Measurements from ENCODE around the gene INO80B.
"Not testable (repeated sequence)": the region's sequence is repeated elsewhere in the genome, so short reads cannot be mapped to it uniquely, and the experiment has no call there.

INO80B gene
- total RNA-seq = 1.4 to 2.3 (median 1.7) reads per million in 4 donors

- peak; percentile 87 to 98 (median 93) for DNase-seq
Measured at GRCh38 chr2:74454654-74455511, at the start of gene INO80B. INO80B (plus strand) TSS chr2:74455087; CDS start chr2:74455117, 30 bp downstream.

- no peak for DNase-seq
Measured at GRCh38 chr2:74406035-74406434, 48.9 kb upstream of the INO80B start.

DNA sequence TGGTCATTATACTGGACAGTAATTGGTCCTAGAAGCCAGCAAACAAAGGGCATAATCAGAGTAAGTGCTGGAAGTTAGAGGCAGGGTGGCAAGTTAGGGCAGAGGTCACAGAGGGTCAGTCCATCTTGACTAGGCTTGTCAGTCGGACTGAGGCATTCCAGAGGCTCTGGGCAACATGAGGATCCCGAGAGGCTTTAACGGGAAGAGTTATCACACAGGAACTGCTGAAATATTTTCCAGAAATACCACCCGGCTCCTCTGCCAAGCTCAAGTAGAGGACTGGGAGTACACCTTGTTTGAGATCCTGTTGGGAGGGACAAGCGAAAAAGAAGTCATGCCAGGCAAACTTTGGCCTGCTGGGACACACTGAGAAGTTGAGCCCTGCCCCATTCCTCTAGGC lies 47.2 kb upstream of the INO80B start:
- DNase-seq = no peak

DNA sequence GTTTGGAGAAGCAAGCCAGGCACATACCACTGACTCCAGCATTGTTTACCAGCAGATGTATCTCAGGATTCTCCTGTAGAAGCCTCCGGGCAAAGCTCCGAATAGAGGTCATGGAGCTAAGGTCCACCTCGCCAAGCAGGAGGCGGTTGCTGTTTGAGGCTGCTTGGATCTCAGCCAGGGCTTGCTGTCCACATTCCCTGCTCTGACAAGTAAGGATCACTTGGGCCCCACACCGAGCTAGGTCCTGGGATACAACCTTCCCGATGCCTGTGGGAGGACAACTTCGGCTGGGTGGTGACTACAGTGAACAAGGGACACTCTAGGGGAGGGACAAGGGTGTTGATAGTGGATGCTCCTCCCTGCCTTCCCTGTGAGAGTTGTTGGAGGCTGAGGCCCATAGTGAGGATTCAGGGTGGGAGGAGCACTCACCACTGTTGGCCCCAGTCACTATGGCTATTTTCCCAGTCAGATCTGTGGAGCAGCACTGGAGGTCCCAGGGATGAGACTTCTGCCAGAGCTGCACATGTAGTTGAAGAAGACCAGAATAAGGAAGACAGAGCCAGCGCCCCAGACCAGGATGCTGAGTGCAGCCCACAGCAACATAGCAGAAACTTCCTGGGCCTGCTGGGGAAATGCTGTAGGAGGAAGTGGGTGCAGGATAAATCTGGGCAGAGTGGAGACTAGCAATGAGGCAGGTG lies 41.7 kb upstream of the INO80B start:
- no peak for DNase-seq

- DNase-seq = no peak
Measured at GRCh38 chr2:74414441-74414840, 40.4 kb upstream of the INO80B start.

- peak in 2 of 5 donors; percentile 19 to 36 for DNase-seq
Measured at GRCh38 chr2:74414881-74415761, 39.8 kb upstream of the INO80B start.

DNA sequence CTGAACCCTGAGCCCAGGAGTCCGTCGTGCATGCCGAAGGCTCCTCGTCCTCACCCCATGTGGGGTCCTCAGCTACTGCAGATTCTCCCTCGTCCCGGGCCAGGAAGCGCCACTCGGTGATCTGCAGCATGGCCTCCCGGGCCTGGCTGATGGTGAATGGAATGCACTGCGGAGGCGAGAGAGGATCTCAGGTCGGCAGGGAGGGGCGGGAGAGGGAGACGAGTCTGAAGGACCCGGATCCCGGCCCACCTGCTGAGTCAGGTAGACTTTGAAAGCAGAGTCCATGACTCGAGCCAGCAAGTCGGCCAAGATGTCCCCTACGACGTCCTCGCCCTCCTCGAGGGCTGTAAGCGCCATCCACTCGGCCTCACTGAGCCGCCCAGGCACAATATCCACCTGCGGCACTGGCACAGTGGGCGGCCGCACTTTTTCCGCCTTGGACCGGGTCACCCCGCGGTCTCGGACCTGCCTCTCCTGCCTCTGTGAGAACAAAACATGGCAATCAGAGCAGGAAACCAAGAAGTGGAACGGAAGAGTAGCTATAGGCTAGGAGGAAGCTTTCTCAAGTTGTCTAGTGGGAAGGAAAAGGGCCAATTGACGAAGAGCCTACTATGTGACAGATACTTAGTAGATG lies 39.0 kb upstream of the INO80B start:
- DNase-seq = peak in 1 of 5 donors; percentile 17

DNA sequence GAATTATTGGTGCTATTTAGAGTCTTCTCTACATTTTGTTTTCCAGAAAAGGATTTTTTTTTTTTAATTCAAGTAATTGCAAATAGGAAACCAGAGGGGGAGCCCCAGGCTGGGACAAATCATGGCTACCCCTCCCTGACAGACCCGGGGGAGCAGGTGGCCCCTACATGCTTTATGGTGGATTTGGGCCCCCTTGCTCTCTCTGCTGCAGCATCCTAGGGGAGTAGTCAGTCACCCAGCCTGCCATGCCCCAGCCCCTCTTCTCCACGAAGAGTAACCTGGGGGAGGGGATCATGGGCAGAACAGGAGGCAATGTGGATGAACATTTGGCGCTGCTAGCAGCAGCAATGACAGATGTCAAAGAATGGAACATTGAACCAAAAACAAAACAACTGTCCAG lies 38.1 kb upstream of the INO80B start:
- no peak for DNase-seq

- DNase-seq = no peak
Measured at GRCh38 chr2:74417197-74417596, 37.7 kb upstream of the INO80B start.

DNA sequence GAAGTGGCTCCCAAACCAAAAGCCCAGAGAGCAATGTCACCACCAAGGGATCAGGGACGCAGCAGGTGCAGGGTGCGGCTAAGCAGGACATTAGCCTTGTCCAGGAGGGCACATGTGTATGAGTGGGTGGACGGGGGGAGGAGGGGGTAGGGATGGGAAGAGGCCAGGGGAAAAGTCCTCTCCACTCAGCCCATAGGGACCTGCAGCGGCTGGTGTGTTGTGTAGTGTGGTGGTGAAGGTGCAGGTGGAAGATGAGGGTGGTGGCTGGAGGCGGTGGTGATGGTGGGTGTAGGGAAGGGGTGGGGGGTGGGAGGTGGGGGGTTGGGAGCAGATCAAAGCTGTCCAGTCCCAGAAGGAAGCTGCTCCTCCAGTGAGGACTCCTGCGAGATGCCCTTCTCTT lies 37.1 kb upstream of the INO80B start:
- no peak for DNase-seq

- DNase-seq = no peak
Measured at GRCh38 chr2:74418312-74418711, 36.6 kb upstream of the INO80B start.

DNA sequence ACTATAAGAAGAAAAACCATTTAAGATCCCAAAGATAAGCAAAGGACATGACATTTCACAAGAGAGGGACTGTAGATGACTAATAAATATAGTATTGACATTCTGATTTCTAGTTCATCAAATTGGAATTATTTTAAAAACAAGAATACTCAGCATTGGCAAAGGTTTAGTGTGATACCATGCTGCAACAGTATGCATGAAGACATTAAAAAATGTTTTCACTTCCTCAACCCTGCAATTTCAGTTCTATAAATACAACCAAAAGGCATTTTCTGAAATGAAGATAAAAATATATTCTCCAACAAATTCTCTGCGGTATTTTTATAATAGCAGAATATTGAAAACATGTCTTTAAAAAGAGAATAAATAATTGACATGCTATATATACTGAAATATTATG lies 35.5 kb upstream of the INO80B start:
- no peak for DNase-seq

- DNase-seq = no peak
Measured at GRCh38 chr2:74420006-74420405, 34.9 kb upstream of the INO80B start.

GRCh38 chr2:74420443-74421103 lies 34.3 kb upstream of the INO80B start:
- DNase-seq = not testable (repeated sequence)

- peak; percentile 81 to 96 (median 86) for DNase-seq
Measured at GRCh38 chr2:74421221-74421870, 33.5 kb upstream of the INO80B start, which contains the start of the genes C2orf81 and WDR54. C2orf81 (minus strand) TSS chr2:74421619; CDS start chr2:74421560, 59 bp downstream. WDR54 (plus strand) TSS chr2:74421730; CDS start chr2:74422154, 424 bp downstream.

- DNase-seq = no peak
Measured at GRCh38 chr2:74423231-74424095, 31.4 kb upstream of the INO80B start.

DNA sequence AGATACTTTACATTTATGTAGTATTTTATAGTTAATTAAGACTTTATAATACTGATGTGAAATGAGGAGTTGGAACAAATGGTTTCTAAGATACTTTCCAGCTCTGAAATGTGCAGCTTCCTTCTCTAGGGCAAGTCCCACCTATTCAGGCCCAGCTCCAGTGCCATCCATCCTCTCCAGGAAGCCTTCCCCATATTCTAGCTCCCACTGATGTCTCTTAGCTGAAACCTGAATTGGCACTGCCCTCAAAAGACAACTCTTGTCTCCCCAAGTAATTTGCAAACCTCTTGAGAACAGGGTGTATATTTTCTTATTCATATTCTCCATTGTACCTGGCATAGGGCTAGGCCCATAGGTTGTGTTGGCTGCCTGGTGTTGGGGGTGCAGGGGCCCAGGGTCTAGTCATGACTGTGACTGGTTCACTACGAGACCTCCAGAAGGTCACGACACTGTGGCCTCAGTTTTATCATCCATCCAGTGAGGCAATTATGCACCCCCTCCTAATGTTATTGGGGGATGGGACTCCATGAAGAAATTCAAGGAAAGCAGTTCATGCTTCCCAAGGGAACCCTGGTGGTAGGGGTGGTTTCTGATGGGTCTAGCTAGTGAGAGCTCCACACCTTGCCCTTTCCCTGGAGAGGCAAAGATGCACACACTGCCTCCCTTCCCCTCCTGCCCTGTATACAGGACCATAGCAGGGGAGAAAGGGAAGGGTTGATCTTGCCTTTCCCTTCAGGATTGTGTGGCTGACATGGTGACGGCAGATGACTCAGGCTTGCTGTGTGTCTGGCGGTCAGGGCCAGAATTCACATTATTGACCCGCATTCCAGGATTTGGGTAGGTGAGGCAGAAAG lies 30.5 kb upstream of the INO80B start:
- DNase-seq = no peak

GRCh38 chr2:74424995-74425406 lies 29.9 kb upstream of the INO80B start:
- DNase-seq = no peak

DNA sequence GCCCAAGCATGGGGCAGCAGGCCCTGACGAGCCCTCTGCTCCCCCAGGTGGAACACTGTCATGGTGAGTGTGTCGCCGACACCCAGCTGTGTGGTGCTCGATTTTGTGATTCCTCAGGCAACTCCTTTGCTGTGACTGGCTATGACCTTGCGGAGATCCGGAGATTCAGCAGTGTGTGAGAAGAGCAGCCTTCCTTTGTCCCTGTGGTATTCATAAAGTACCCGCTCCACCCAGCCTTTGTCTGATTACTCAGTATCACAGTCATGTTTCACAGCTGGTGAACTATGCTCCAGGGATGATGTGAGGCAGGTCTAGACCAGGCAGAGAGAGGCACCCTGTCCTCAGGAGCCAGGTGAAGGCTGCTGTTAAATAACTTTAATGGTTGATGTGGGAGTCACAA lies 29.4 kb upstream of the INO80B start:
- no peak for DNase-seq
